Prostate gland (tissue), 2 donors: ENCODE data around the gene KIAA0513. TPM values are rescaled to one million over a fixed set of nuclear protein-coding genes. Genes with fewer than 3 reads are reported as not detected.

Experiments
- DNase-seq: peaks from one replicate; pipeline ENCODE4 v3.0.0-alpha.2; 2019; ENCODE audit warnings: low spot score
- H3K27ac ChIP-seq, 2 donors: fragments of 200-600 bp; sonication (generic); 2 replicates each; pipeline ENCODE4 v1.5.1; 2017 to 2019
- H3K27me3 ChIP-seq: fragments of 200-600 bp; sonication (generic); replicated peaks from 2 replicates; pipeline ENCODE4 v1.5.1; 2019; ENCODE audit not compliant: insufficient read depth
- H3K36me3 ChIP-seq, 2 donors: fragments of 200-600 bp; sonication (generic); 1 replicate in 1 of 2; 2 replicates in 1 of 2; pipeline versions ENCODE4 v1.5.1 to v1.8.1; 2017 to 2019
- H3K4me1 ChIP-seq: fragments of 200-600 bp; sonication (generic); replicated peaks from 2 replicates; pipeline ENCODE4 v1.5.1; 2019
- H3K4me3 ChIP-seq, 2 donors: fragments of 200-600 bp; sonication (generic); 2 replicates each; pipeline ENCODE4 v1.5.1; 2017 to 2019
- H3K9me3 ChIP-seq: fragments of 200-600 bp; sonication (generic); 2 replicates; pipeline ENCODE4 v1.5.1; 2017
- POLR2A ChIP-seq: fragments of 450-650 bp; IDR thresholded peaks from one replicate; pipeline ENCODE4 v1.6.1; 2016; ENCODE audit warnings: antibody characterized with exemption, mild to moderate bottlenecking
- POLR2AphosphoS5 ChIP-seq: sonication (generic); formaldehyde crosslinking; IDR thresholded peaks from one replicate; pipeline ENCODE4 v1.6.1; 2017; ENCODE audit warnings: antibody characterized with exemption
- WGBS: methylation state at CpG from one replicate; pipeline ENCODE4 v1.1.5; 2018; 5-methylcytosine and 5-hydroxymethylcytosine counted together
- intact Hi-C: fragments of 100-400 bp; cut with DNase I; formaldehyde crosslinking; loops from one replicate; pipeline ENCODE4 v1.14.2; 2022
- total RNA-seq, 2 donors: library from RNA; depleted of rRNA; stranded (reverse); fragments of >200 nt; gene quantifications; one replicate each; pipeline ENCODE4 v1.1.0, GENCODE V29; 2016
- TF ChIP-seq, protein P1 (sequence below), 4 experiments: fragments of 200-600 bp in 2 of 4; fragments of 450-650 bp in 2 of 4; sonication (generic) in 2 of 4; IDR thresholded peaks; 1 replicate in 3 of 4; 2 replicates in 1 of 4; pipeline ENCODE4 v1.5.1; 2016 to 2019; ENCODE audit warnings: antibody characterized with exemption in 4 of 4, mild to moderate bottlenecking in 2 of 4, moderate library complexity in 2 of 4

The KIAA0513 gene
- total RNA-seq, 2 donors from 2014 or later, result 14.4 to 29.4 TPM

DNA sequence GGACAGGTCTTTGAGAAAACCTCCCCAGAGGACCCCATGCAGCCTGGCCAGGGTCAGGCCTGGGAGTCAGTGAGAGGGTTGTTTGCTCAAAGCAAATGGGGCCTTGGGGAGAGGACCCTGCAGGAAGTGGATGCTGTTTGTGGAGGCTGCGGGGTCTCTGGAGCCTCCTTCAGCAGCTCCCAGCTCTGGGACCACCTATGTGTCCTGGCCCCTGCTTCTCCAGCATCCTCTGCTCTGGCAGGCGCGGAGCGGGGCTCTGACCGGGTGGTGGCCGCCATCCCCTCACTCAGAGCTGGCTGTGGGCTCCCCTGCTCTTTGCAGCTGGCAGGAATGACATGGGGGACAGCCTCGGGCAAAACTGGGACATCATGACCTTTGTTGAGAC, 114.5 kb downstream of the KIAA0513 start:
- H3K4me3 ChIP-seq, result no peak overlapping the region
- H3K9me3 ChIP-seq, result no peaks in the 10 kb centered on the region
- intact Hi-C loops, result no loop called here
- H3K4me1 ChIP-seq, result peaks cover under 1% of the 10 kb centered on the region
- TF ChIP-seq POLR2AphosphoS5, result no peak
- TF ChIP-seq POLR2A, result no peak
- TF ChIP-seq, protein P1, sequence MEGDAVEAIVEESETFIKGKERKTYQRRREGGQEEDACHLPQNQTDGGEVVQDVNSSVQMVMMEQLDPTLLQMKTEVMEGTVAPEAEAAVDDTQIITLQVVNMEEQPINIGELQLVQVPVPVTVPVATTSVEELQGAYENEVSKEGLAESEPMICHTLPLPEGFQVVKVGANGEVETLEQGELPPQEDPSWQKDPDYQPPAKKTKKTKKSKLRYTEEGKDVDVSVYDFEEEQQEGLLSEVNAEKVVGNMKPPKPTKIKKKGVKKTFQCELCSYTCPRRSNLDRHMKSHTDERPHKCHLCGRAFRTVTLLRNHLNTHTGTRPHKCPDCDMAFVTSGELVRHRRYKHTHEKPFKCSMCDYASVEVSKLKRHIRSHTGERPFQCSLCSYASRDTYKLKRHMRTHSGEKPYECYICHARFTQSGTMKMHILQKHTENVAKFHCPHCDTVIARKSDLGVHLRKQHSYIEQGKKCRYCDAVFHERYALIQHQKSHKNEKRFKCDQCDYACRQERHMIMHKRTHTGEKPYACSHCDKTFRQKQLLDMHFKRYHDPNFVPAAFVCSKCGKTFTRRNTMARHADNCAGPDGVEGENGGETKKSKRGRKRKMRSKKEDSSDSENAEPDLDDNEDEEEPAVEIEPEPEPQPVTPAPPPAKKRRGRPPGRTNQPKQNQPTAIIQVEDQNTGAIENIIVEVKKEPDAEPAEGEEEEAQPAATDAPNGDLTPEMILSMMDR (IDR thresholded peaks at IDR 0.05), result no peak
- WGBS, result 99% methylated on average over 7 of the region's 7 CpGs
- H3K36me3 ChIP-seq, result no peaks in the 10 kb centered on the region
- no peak for DNase-seq
- no peaks in the 10 kb centered on the region for H3K27me3 ChIP-seq
- H3K27ac ChIP-seq, result no peak overlapping the region

DNA sequence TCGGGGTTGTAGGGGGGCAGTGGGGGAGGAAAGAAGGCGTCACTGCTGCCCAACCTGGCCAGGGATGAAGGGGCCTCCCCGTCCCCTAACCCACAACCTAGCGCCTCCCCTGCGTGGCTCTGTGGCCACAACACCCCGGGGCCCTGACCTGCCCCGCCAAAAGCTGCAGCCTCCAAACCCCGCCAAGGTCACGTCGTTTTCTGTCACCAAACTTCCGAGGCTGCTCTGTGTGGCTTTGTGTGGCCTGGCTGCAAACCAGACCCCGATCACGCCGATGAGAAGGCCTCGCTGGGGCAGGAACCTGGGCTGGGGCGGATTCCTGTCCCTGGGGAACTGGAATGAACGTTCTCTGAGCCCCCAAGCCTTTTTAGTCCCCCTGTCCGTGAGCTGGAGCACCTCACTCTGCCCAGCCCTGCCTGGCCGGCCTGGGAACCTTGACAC, 115.2 kb downstream of the KIAA0513 start:
- H3K27me3 ChIP-seq, result no peaks in the 10 kb centered on the region
- no peaks in the 10 kb centered on the region for H3K36me3 ChIP-seq
- no peak for DNase-seq
- no peaks in the 10 kb centered on the region for H3K9me3 ChIP-seq
- WGBS, result 90% methylated on average over 14 of the region's 19 CpGs
- TF ChIP-seq, protein P1 (IDR thresholded peaks at IDR 0.05), result no peak
- TF ChIP-seq POLR2AphosphoS5, result no peak
- no peak for TF ChIP-seq POLR2A
- no peak overlapping the region for H3K4me3 ChIP-seq
- H3K4me1 ChIP-seq, result no peaks in the 10 kb centered on the region
- H3K27ac ChIP-seq, result no peak overlapping the region
- intact Hi-C loops, result no loop called here

Other genes with a start within 250 kb of the KIAA0513 start
- gene CRISPLD2, start 207.8 kb upstream of the KIAA0513 start, total RNA-seq, result 100 to 1,000 TPM; 186 to 226 TPM
- 10 to 100 TPM; 64.6 TPM for gene ZDHHC7, start 16.3 kb upstream of the KIAA0513 start, total RNA-seq
- gene CIBAR2, start 84.7 kb downstream of the KIAA0513 start, total RNA-seq, result not detected